Stimulated activated CD4-positive, alpha-beta T cell treated with anti-CD3 and anti-CD28 coated beads, Interleukin-1b, Interleukin-23, amount 100 ng/mL, for 4 hours (primary cell): ENCODE results near the gene CLCNKA.

Source experiments
- DNase-seq, 2 donors: peaks; one replicate each; pipeline ENCODE4 v3.0.0-alpha.2; 2020; ENCODE audit warnings: low read depth in 2 of 2

The CLCNKA gene

GRCh38 chr1:16063226-16063829, 41.5 kb downstream of the CLCNKA start:
- no peak for DNase-seq

- DNase-seq, result no peak
These were observed 42.1 kb downstream of the CLCNKA start for GRCh38 chr1:16063921-16064320.

GRCh38 chr1:16064536-16065268, 42.9 kb downstream of the CLCNKA start:
- DNase-seq, result no peak

GRCh38 chr1:16065269-16065576, 43.4 kb downstream of the CLCNKA start:
- DNase-seq, result no peak

- no peak for DNase-seq
These were observed 44.4 kb downstream of the CLCNKA start for GRCh38 chr1:16066245-16066644.

GRCh38 chr1:16067127-16067768, 45.4 kb downstream of the CLCNKA start:
- DNase-seq, result no peak

- no peak for DNase-seq
These were observed 46.1 kb downstream of the CLCNKA start for GRCh38 chr1:16067933-16068332.

- no peak for DNase-seq
These were observed 46.8 kb downstream of the CLCNKA start for GRCh38 chr1:16068356-16069270.

- no peak for DNase-seq
These were observed 49.0 kb downstream of the CLCNKA start for GRCh38 chr1:16070640-16071355.

GRCh38 chr1:16071614-16072013, 49.8 kb downstream of the CLCNKA start:
- DNase-seq, result no peak

- no peak for DNase-seq
These were observed 50.3 kb downstream of the CLCNKA start for GRCh38 chr1:16072095-16072494.

GRCh38 chr1:16072616-16073484, 51.0 kb downstream of the CLCNKA start:
- no peak for DNase-seq

- peak; percentile 15 to 44 for DNase-seq
These were observed 51.8 kb downstream of the CLCNKA start, which contains the start of gene FAM131C for GRCh38 chr1:16073490-16074119. Gene FAM131C (minus strand): TSS chr1:16073651. CDS start chr1:16073442, 209 bp downstream.

GRCh38 chr1:16074217-16074616, 52.4 kb downstream of the CLCNKA start:
- DNase-seq, result no peak

GRCh38 chr1:16075337-16076030, 53.6 kb downstream of the CLCNKA start:
- DNase-seq, result no peak

GRCh38 chr1:16076031-16076864, 54.4 kb downstream of the CLCNKA start:
- DNase-seq, result no peak

- DNase-seq, result no peak
These were observed 55.0 kb downstream of the CLCNKA start for GRCh38 chr1:16076865-16077238.
